Measurements from ENCODE around the gene KNSTRN. TPM values are rescaled to one million over a fixed set of nuclear protein-coding genes. Genes with fewer than 3 reads are reported as not detected.

Gene KNSTRN
- total and polyA plus RNA-seq, 2 experiments from 2014 or later = 67.9 to 80.4 TPM

DNA sequence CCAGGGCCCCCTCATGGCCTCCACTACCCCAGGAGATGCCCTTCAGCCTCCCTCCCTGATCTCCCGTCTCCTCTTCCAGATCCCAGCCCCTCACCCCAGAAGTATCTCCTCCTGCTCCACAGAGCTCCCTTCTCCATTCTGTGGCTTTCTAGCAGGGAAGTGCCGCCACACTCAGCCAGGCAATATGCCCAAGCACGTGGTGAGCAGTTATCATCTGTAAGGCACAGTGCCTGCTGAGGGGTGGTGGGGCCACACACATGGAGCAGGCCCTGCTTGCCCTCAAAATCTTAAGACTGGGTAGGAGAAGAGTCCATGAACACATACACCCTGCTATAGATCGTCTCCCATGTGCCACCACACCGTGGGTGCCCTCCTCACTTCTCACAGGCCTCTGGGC lies 34.0 kb upstream of the KNSTRN start:
- H3K4me1 ChIP-seq (ENCODE audit: insufficient read depth) = no peaks in the 10 kb centered on the region; the same call in 1 of the 2 replicates
- H3K9me2 ChIP-seq (ENCODE audit: insufficient read depth) = no peaks in the 10 kb centered on the region
- H3K27ac ChIP-seq (ENCODE audit: low read depth) = no peak overlapping the region
- Mint-ChIP-seq H3K4me3 (no peak overlapping the region), H3K9me3 (no peaks in the 10 kb centered on the region), H3K27me3 (ENCODE audit: insufficient read depth, low read depth, poor library complexity) (peaks cover 12% of the 10 kb centered on the region), H3K36me3 (ENCODE audit: low read depth) (no peaks in the 10 kb centered on the region), H3K27ac (no peak overlapping the region), H3K4me1 (peaks cover 17% of the 10 kb centered on the region)
- no peak overlapping the region for H2AFZ ChIP-seq
- H3K79me2 ChIP-seq (replicated peaks; ENCODE audit: insufficient read depth) = no peaks in the 10 kb centered on the region
- DNase-seq (ENCODE audit: low spot score) (no peak), ATAC-seq (no peak)
- no peaks in the 10 kb centered on the region for H3K27me3 ChIP-seq (ENCODE audit: insufficient read depth)
- TF ChIP-seq ZNF114 (CRISPR knock-in tag; IDR thresholded peaks at IDR 0.05) = no peak
- TF ChIP-seq, protein P1, sequence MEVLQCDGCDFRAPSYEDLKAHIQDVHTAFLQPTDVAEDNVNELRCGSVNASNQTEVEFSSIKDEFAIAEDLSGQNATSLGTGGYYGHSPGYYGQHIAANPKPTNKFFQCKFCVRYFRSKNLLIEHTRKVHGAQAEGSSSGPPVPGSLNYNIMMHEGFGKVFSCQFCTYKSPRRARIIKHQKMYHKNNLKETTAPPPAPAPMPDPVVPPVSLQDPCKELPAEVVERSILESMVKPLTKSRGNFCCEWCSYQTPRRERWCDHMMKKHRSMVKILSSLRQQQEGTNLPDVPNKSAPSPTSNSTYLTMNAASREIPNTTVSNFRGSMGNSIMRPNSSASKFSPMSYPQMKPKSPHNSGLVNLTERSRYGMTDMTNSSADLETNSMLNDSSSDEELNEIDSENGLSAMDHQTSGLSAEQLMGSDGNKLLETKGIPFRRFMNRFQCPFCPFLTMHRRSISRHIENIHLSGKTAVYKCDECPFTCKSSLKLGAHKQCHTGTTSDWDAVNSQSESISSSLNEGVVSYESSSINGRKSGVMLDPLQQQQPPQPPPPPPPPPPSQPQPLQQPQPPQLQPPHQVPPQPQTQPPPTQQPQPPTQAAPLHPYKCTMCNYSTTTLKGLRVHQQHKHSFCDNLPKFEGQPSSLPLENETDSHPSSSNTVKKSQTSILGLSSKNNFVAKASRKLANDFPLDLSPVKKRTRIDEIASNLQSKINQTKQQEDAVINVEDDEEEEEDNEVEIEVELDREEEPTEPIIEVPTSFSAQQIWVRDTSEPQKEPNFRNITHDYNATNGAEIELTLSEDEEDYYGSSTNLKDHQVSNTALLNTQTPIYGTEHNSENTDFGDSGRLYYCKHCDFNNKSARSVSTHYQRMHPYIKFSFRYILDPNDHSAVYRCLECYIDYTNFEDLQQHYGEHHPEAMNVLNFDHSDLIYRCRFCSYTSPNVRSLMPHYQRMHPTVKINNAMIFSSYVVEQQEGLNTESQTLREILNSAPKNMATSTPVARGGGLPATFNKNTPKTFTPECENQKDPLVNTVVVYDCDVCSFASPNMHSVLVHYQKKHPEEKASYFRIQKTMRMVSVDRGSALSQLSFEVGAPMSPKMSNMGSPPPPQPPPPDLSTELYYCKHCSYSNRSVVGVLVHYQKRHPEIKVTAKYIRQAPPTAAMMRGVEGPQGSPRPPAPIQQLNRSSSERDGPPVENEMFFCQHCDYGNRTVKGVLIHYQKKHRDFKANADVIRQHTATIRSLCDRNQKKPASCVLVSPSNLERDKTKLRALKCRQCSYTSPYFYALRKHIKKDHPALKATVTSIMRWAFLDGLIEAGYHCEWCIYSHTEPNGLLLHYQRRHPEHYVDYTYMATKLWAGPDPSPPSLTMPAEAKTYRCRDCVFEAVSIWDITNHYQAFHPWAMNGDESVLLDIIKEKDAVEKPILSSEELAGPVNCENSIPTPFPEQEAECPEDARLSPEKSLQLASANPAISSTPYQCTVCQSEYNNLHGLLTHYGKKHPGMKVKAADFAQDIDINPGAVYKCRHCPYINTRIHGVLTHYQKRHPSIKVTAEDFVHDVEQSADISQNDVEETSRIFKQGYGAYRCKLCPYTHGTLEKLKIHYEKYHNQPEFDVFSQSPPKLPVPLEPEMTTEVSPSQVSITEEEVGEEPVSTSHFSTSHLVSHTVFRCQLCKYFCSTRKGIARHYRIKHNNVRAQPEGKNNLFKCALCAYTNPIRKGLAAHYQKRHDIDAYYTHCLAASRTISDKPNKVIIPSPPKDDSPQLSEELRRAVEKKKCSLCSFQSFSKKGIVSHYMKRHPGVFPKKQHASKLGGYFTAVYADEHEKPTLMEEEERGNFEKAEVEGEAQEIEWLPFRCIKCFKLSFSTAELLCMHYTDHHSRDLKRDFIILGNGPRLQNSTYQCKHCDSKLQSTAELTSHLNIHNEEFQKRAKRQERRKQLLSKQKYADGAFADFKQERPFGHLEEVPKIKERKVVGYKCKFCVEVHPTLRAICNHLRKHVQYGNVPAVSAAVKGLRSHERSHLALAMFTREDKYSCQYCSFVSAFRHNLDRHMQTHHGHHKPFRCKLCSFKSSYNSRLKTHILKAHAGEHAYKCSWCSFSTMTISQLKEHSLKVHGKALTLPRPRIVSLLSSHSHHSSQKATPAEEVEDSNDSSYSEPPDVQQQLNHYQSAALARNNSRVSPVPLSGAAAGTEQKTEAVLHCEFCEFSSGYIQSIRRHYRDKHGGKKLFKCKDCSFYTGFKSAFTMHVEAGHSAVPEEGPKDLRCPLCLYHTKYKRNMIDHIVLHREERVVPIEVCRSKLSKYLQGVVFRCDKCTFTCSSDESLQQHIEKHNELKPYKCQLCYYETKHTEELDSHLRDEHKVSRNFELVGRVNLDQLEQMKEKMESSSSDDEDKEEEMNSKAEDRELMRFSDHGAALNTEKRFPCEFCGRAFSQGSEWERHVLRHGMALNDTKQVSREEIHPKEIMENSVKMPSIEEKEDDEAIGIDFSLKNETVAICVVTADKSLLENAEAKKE (CRISPR knock-in tag; IDR thresholded peaks at IDR 0.05) = no peak
- no peak for TF ChIP-seq POLR2AphosphoS5 (IDR thresholded peaks at IDR 0.05; ENCODE audit: low read depth)
- no peak for TF ChIP-seq JUNB (IDR thresholded peaks at IDR 0.05; ENCODE audit: unreplicated experiment)
- H4K20me1 ChIP-seq (replicated peaks; ENCODE audit: insufficient read depth) = no peaks in the 10 kb centered on the region
- no peak overlapping the region for H3K4me3 ChIP-seq
- H3F3A ChIP-seq (replicated peaks; ENCODE audit: low read depth) = no peaks in the 10 kb centered on the region
- H3K36me3 ChIP-seq (ENCODE audit: insufficient read depth) = no peaks in the 10 kb centered on the region
- no peak overlapping the region for H3K4me2 ChIP-seq

DNA sequence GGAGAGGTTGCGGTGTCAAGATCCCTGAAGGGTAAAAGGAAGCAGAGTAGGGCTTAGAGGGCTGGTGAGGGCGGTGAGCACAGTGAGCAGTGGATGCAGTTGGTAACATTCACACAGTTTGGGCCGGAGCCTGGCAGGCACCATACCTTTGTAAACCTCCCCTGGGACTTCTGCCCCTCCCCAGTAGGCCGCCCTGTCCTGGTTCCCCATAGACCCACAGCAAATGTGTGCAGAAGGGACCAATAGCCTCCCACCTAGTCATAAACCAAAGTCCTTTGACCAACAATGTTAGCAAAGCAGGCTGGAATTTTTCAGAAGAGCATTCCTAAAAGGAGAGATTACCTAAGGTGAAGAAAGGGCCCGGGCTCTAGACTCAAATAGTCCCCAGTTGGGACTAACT lies 33.4 kb upstream of the KNSTRN start:
- Mint-ChIP-seq H3K4me1 (peaks cover 19% of the 10 kb centered on the region), H3K27ac (no peak overlapping the region), H3K27me3 (ENCODE audit: insufficient read depth, low read depth, poor library complexity) (peaks cover 10% of the 10 kb centered on the region), H3K9me3 (no peaks in the 10 kb centered on the region; the same call in 2 of the 3 replicates), H3K4me3 (no peak overlapping the region), H3K36me3 (ENCODE audit: low read depth) (no peaks in the 10 kb centered on the region)
- no peaks in the 10 kb centered on the region for H3K9me2 ChIP-seq (ENCODE audit: insufficient read depth)
- no peak overlapping the region for H2AFZ ChIP-seq
- no peak overlapping the region for H3K4me3 ChIP-seq
- H3K27ac ChIP-seq (ENCODE audit: low read depth) = no peak overlapping the region
- H4K20me1 ChIP-seq (replicated peaks; ENCODE audit: insufficient read depth) = no peaks in the 10 kb centered on the region
- H3K4me1 ChIP-seq (ENCODE audit: insufficient read depth) = peaks cover 3% of the 10 kb centered on the region
- no peaks in the 10 kb centered on the region for H3K79me2 ChIP-seq (replicated peaks; ENCODE audit: insufficient read depth)
- H3F3A ChIP-seq (replicated peaks; ENCODE audit: low read depth) = no peaks in the 10 kb centered on the region
- no peaks in the 10 kb centered on the region for H3K36me3 ChIP-seq (ENCODE audit: insufficient read depth)
- H3K27me3 ChIP-seq (ENCODE audit: insufficient read depth) = no peaks in the 10 kb centered on the region
- DNase-seq (ENCODE audit: low spot score) (no peak), ATAC-seq (no peak)
- H3K4me2 ChIP-seq = no peak overlapping the region
- TF ChIP-seq EZH2 (IDR thresholded peaks at IDR 0.05; ENCODE audit: low read depth, unreplicated experiment) (no peak), STAT1 (IDR thresholded peaks at IDR 0.05; ENCODE audit: unreplicated experiment) (no peak), POLR2AphosphoS5 (IDR thresholded peaks at IDR 0.05; ENCODE audit: low read depth) (no peak)
- TF ChIP-seq, protein P2, sequence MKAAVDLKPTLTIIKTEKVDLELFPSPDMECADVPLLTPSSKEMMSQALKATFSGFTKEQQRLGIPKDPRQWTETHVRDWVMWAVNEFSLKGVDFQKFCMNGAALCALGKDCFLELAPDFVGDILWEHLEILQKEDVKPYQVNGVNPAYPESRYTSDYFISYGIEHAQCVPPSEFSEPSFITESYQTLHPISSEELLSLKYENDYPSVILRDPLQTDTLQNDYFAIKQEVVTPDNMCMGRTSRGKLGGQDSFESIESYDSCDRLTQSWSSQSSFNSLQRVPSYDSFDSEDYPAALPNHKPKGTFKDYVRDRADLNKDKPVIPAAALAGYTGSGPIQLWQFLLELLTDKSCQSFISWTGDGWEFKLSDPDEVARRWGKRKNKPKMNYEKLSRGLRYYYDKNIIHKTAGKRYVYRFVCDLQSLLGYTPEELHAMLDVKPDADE (IDR thresholded peaks at IDR 0.05) = no peak

Measured in GM23338 (cell line).